ENCODE data around the gene RBBP8.

RBBP8 gene

GRCh38 chr18:22926454-22926853 is 6.7 kb upstream of the RBBP8 start:
- TF ChIP-seq, protein P1, sequence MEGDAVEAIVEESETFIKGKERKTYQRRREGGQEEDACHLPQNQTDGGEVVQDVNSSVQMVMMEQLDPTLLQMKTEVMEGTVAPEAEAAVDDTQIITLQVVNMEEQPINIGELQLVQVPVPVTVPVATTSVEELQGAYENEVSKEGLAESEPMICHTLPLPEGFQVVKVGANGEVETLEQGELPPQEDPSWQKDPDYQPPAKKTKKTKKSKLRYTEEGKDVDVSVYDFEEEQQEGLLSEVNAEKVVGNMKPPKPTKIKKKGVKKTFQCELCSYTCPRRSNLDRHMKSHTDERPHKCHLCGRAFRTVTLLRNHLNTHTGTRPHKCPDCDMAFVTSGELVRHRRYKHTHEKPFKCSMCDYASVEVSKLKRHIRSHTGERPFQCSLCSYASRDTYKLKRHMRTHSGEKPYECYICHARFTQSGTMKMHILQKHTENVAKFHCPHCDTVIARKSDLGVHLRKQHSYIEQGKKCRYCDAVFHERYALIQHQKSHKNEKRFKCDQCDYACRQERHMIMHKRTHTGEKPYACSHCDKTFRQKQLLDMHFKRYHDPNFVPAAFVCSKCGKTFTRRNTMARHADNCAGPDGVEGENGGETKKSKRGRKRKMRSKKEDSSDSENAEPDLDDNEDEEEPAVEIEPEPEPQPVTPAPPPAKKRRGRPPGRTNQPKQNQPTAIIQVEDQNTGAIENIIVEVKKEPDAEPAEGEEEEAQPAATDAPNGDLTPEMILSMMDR (IDR thresholded peaks at IDR 0.05; ENCODE audit: control insufficient read depth, insufficient read depth, low read depth, low read length, missing control alignments) = no peak
- no peak for DNase-seq (ENCODE audit: low read depth)
- no peak overlapping the region for H3K4me3 ChIP-seq (ENCODE audit: control insufficient read depth, low read depth, low read length)

DNA sequence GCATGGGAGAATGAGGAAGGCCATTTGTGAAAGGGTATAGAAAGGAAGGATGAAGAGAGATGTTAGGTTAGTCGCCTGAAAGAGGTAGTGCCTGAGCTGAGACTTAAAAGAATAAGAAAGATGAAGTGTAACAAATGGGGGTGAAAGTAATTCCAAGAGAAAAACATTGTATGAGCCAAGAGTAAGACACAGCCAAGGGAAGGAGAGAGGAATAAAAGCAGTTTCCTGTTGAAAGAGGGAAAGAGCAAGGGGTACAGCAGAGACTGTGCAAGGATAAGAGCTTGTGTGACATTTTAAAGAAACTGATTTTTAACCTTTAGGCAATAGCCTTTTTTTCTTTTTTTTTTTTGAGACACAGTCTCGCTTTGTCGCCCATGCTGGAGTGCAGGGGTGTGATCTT is 4.8 kb upstream of the RBBP8 start:
- TF ChIP-seq, protein P1 (IDR thresholded peaks at IDR 0.05; ENCODE audit: control insufficient read depth, insufficient read depth, low read depth, low read length, missing control alignments) = no peak
- no peak for DNase-seq (ENCODE audit: low read depth)
- H3K4me3 ChIP-seq (ENCODE audit: control insufficient read depth, low read depth, low read length) = no peak overlapping the region

DNA sequence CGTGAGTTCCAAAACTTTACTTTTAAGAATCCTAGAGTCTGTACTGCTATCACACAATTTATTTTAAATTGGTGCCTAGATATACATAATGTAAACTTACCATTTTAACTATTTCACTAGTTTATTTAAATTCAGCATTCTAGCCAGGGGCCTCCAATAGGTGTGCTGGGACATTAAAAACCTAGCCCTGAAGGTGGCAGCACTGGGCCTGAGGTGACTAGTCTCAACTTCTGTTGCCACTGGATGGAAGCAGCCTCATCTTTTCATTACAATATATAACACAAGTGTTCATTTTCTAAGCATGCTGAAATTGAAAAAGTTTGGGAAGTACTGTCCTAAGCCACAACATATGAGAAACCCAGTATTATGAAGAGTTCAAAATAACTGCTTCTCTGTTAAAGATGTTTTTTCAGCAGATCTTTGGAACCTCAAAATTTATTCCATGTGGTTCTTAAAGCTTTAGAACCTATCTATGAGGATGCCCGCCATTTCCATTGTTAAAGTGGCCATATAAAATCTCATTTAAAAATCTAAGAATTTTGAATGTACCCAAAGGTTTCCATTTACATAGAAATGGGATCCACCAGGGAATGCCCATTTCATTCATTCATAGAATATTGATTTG is 2.9 kb upstream of the RBBP8 start:
- DNase-seq (ENCODE audit: low read depth) = no peak
- TF ChIP-seq, protein P1 (IDR thresholded peaks at IDR 0.05; ENCODE audit: control insufficient read depth, insufficient read depth, low read depth, low read length, missing control alignments) = peak; percentile 81
- no peak overlapping the region for H3K4me3 ChIP-seq (ENCODE audit: control insufficient read depth, low read depth, low read length)

- TF ChIP-seq, protein P1 (IDR thresholded peaks at IDR 0.05; ENCODE audit: control insufficient read depth, insufficient read depth, low read depth, low read length, missing control alignments) = no peak
- peak overlapping the region; percentile 94 for H3K4me3 ChIP-seq (ENCODE audit: control insufficient read depth, low read depth, low read length)
- DNase-seq (ENCODE audit: low read depth) = no peak
These were observed 283 bp upstream of the RBBP8 start for GRCh38 chr18:22932885-22933205.

DNA sequence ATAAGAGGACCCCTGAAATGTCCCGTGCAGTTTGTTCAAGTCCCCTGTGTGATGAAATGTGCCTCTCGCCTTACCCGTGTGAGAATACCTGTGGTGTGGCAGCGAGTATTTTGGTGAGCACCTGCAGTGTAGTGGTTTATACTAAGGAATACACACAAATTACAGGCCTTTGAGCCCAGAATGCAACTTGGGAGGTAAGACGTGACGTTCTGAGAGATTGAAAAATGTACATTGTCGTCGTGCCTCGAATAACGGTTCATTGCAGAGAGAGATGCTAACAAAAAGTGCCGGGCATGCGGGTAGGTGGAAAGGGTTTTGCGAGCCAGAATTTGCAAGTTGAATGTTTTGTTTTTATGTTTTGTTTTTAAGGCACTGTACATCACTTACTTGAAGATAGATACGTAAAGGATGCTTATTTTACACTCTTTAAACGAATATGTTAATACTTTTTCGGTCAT is 867 bp downstream of the RBBP8 start:
- peak overlapping the region; percentile 94 for H3K4me3 ChIP-seq (ENCODE audit: control insufficient read depth, low read depth, low read length)
- DNase-seq (ENCODE audit: low read depth) = no peak
- TF ChIP-seq, protein P1 (IDR thresholded peaks at IDR 0.05; ENCODE audit: control insufficient read depth, insufficient read depth, low read depth, low read length, missing control alignments) = no peak

DNA sequence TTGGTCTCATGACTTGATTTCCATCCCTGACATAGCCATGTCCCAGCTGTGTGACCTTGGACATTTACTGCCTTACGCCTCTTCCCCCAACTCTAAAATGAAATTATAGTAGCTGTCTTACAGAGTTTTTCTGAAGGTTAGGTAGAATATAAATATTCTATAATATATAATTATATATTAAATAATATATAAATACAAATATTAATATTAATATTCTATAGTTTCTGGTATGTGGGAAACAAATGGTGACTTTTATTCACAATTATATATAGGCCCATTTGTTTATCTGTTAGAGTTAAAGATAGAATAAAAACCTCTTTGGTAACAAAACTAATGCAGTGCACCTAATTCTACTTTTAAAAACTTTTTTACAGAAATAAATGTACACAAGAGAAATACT is 1.7 kb downstream of the RBBP8 start:
- H3K4me3 ChIP-seq (ENCODE audit: control insufficient read depth, low read depth, low read length) = no peak overlapping the region
- no peak for DNase-seq (ENCODE audit: low read depth)
- TF ChIP-seq, protein P1 (IDR thresholded peaks at IDR 0.05; ENCODE audit: control insufficient read depth, insufficient read depth, low read depth, low read length, missing control alignments) = no peak

DNA sequence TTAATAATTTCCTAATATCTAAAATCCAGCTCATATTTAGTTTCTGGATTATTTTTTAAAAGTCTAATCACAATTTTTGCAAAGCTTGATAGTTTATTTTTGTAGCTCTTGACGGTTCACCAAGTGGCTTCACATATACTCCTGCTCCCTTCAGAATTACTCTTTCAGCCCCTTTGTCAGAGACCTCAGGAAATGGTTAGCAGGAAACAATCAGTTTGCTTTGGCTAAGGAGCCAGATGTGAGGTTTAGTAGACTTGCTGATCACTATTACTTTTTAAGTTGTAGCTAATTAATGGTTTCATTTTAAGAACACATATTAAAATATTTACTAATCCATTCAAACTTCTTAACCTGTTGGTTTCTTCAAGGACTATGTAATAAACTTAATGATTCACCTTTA is 2.3 kb downstream of the RBBP8 start:
- TF ChIP-seq, protein P1 (IDR thresholded peaks at IDR 0.05; ENCODE audit: control insufficient read depth, insufficient read depth, low read depth, low read length, missing control alignments) = no peak
- no peak overlapping the region for H3K4me3 ChIP-seq (ENCODE audit: control insufficient read depth, low read depth, low read length)
- no peak for DNase-seq (ENCODE audit: low read depth)
